Measurements from ENCODE around the gene LRG1.
A peak's percentile ranks its signal among the peaks of the same experiment; 100 is the strongest.

Gene LRG1

DNA sequence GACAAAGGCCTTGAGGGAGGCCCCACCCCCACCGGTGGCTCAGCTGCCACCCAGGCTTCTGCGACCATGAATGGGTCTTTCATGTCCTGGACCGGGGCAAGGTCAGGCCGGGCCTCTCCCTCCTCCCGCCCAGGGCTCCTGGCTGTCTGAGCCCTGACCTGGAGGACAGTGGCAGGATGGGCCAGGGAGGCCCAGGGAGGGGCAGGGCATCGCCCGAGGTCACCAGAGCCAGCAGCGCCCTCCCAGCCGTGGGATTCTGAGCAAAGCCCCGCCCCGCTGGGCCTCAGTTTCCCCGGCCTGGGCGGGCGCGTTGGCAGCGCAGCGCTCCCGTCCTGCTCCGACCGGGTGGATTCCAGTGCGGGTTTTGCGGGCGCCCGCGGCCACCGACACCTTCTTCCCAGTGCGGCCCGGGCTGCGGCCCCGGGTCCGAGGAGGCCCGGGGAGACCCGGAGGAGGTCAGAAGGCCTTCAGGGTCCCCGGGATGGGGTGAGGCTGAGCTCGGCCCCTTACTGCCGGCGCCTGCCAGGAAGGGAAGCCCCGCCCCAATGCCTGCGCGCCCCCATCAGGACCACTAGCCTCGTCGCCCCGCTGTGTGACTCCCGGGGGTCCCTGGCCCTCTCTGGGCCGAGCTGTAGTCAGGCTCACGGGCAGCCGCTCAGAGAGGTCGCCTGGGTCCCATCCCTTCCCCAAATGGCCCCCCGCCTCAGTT is 44.3 kb upstream of the LRG1 start (continued):
- no peak for TF ChIP-seq ZNF423 (tag by site-specific recombination; IDR thresholded peaks at IDR 0.05)
- TF ChIP-seq REPIN1 (tag by site-specific recombination; IDR thresholded peaks at IDR 0.05; ENCODE audit: low read depth): no peak
- no peak for TF ChIP-seq ZNF138 (tag by site-specific recombination; IDR thresholded peaks at IDR 0.05; ENCODE audit: borderline replicate concordance)
- TF ChIP-seq YY1 (tag by site-specific recombination; IDR thresholded peaks at IDR 0.05): no peak
- no peak for TF ChIP-seq ZNF23 (tag by site-specific recombination; IDR thresholded peaks at IDR 0.05; ENCODE audit: borderline replicate concordance)
- TF ChIP-seq, protein P1, sequence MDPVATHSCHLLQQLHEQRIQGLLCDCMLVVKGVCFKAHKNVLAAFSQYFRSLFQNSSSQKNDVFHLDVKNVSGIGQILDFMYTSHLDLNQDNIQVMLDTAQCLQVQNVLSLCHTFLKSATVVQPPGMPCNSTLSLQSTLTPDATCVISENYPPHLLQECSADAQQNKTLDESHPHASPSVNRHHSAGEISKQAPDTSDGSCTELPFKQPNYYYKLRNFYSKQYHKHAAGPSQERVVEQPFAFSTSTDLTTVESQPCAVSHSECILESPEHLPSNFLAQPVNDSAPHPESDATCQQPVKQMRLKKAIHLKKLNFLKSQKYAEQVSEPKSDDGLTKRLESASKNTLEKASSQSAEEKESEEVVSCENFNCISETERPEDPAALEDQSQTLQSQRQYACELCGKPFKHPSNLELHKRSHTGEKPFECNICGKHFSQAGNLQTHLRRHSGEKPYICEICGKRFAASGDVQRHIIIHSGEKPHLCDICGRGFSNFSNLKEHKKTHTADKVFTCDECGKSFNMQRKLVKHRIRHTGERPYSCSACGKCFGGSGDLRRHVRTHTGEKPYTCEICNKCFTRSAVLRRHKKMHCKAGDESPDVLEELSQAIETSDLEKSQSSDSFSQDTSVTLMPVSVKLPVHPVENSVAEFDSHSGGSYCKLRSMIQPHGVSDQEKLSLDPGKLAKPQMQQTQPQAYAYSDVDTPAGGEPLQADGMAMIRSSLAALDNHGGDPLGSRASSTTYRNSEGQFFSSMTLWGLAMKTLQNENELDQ (tag by site-specific recombination; IDR thresholded peaks at IDR 0.05; ENCODE audit: low read depth): no peak
- no peak for TF ChIP-seq ZNF311 (tag by site-specific recombination; IDR thresholded peaks at IDR 0.05; ENCODE audit: borderline replicate concordance)
- no peak for TF ChIP-seq ZNF157 (tag by site-specific recombination; IDR thresholded peaks at IDR 0.05)
- TF ChIP-seq PRDM4 (tag by site-specific recombination; IDR thresholded peaks at IDR 0.05): no peak
- TF ChIP-seq, protein P2, sequence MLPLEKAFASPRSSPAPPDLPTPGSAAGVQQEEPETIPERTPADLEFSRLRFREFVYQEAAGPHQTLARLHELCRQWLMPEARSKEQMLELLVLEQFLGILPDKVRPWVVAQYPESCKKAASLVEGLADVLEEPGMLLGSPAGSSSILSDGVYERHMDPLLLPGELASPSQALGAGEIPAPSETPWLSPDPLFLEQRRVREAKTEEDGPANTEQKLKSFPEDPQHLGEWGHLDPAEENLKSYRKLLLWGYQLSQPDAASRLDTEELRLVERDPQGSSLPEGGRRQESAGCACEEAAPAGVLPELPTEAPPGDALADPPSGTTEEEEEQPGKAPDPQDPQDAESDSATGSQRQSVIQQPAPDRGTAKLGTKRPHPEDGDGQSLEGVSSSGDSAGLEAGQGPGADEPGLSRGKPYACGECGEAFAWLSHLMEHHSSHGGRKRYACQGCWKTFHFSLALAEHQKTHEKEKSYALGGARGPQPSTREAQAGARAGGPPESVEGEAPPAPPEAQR (tag by site-specific recombination; IDR thresholded peaks at IDR 0.05): no peak
- no peak for TF ChIP-seq ZNF558 (tag by site-specific recombination; IDR thresholded peaks at IDR 0.05)
- TF ChIP-seq ZNF341 (tag by site-specific recombination; IDR thresholded peaks at IDR 0.05; ENCODE audit: low read depth): no peak
- no peak for TF ChIP-seq ZNF221 (tag by site-specific recombination; IDR thresholded peaks at IDR 0.05; ENCODE audit: borderline replicate concordance)
- TF ChIP-seq ZNF658 (tag by site-specific recombination; IDR thresholded peaks at IDR 0.05): no peak
- peak; percentile 86 for TF ChIP-seq ZEB2 (tag by site-specific recombination; IDR thresholded peaks at IDR 0.05)
- no peak for TF ChIP-seq ZNF426 (tag by site-specific recombination; IDR thresholded peaks at IDR 0.05)
- peak; percentile 22; the same call in 1 of the 2 replicates for TF ChIP-seq ZNF449 (tag by site-specific recombination; IDR thresholded peaks at IDR 0.05)
- TF ChIP-seq ZNF48 (tag by site-specific recombination; IDR thresholded peaks at IDR 0.05): no peak
- no peak for TF ChIP-seq REST (tag by site-specific recombination; IDR thresholded peaks at IDR 0.05)
- TF ChIP-seq, protein P3, sequence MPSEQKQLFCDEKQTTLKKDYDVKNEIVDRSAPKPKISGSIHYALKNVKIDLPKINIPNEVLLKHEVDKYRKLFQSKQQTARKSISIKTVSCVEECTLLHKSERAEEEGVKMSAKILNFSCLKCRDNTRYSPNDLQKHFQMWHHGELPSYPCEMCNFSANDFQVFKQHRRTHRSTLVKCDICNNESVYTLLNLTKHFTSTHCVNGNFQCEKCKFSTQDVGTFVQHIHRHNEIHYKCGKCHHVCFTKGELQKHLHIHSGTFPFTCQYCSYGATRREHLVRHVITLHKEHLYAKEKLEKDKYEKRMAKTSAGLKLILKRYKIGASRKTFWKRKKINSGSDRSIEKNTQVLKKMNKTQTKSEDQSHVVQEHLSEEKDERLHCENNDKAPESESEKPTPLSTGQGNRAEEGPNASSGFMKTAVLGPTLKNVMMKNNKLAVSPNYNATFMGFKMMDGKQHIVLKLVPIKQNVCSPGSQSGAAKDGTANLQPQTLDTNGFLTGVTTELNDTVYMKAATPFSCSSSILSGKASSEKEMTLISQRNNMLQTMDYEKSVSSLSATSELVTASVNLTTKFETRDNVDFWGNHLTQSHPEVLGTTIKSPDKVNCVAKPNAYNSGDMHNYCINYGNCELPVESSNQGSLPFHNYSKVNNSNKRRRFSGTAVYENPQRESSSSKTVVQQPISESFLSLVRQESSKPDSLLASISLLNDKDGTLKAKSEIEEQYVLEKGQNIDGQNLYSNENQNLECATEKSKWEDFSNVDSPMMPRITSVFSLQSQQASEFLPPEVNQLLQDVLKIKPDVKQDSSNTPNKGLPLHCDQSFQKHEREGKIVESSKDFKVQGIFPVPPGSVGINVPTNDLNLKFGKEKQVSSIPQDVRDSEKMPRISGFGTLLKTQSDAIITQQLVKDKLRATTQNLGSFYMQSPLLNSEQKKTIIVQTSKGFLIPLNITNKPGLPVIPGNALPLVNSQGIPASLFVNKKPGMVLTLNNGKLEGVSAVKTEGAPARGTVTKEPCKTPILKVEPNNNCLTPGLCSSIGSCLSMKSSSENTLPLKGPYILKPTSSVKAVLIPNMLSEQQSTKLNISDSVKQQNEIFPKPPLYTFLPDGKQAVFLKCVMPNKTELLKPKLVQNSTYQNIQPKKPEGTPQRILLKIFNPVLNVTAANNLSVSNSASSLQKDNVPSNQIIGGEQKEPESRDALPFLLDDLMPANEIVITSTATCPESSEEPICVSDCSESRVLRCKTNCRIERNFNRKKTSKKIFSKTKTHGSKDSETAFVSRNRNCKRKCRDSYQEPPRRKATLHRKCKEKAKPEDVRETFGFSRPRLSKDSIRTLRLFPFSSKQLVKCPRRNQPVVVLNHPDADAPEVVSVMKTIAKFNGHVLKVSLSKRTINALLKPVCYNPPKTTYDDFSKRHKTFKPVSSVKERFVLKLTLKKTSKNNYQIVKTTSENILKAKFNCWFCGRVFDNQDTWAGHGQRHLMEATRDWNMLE (tag by site-specific recombination; conservative IDR thresholded peaks at IDR 0.05; ENCODE audit: low read depth): no peak
- TF ChIP-seq ZNF555 (tag by site-specific recombination; conservative IDR thresholded peaks at IDR 0.05): no peak
- 0 out of 2 replicates have a peak, but pooled peaks have one; percentile 37 for TF ChIP-seq ZNF792 (tag by site-specific recombination; IDR thresholded peaks at IDR 0.05)
